G401.6 (cell line): ENCODE data around the gene DBNDD2.

ENCODE experiments used
- FAIRE-seq: peaks from 2 replicates; lab custom pipeline; 2012; peaks lifted over from hg19 to GRCh38; lab: Jason Lieb, UNC

The DBNDD2 gene

DNA sequence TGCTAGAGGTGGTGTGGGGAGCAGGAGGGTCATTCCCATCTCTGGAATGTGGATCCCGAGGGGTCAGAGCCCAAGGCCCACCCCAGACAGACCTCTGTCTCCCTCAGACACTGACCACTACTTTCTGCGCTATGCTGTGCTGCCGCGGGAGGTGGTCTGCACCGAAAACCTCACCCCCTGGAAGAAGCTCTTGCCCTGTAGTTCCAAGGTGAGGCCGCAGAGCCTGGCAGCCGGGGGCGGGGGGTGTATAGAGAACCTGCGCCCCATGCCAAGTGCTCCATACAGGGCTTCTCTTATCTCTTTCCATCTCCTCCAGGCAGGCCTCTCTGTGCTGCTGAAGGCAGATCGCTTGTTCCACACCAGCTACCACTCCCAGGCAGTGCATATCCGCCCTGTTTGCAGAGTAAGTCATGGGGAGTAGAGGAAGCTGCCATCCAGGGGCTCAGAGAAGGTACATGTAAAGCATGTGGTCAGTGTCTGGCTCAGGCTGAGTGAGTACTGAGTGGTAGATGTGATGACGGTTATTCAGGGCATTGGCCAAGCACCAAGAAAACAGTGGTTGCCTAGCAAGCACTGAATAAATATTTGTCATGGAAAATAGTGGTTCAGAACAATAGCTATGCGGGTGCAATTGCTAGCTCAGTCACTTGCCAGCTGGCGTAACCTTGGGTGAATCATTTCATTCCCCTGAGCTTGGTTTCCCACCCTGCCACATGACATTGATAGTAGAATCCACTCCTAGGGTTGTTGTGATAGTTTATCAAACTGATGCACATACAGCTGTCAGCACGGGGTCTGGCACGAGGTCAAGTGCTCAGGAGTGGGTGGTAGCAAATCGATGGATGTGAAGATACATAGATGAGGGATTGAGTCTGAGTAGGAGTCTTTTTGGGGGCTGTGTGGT is 11.4 kb downstream of the DBNDD2 start:
- no peak for FAIRE-seq

- no peak for FAIRE-seq
These were observed 12.0 kb downstream of the DBNDD2 start for GRCh38 chr20:45420125-45420524.

DNA sequence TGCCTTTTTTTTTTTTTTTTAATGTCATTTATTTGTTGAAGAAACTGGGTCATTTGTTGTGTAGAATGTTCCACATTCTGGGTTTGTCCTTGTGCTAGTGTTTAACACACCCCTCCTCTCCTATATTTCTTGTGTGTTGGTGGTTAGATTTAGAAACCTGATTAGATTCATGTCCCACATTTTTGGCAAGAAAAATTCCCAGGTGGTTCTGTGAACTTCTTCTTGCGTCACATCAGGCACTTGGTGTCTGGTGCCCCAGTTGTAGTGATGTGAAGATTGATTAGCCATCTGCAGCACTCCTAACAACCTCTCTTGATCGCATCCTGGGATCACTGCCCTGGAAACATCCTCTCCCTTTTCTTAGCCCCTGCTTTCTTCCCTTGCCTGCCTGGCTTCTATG is 15.6 kb downstream of the DBNDD2 start:
- no peak for FAIRE-seq

DNA sequence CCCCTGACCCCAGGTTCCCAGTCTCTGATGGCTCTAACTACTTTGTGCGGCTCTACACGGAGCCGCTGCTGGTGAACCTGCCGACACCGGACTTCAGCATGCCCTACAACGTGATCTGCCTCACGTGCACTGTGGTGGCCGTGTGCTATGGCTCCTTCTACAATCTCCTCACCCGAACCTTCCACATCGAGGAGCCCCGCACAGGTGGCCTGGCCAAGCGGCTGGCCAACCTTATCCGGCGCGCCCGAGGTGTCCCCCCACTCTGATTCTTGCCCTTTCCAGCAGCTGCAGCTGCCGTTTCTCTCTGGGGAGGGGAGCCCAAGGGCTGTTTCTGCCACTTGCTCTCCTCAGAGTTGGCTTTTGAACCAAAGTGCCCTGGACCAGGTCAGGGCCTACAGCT is 17.5 kb downstream of the DBNDD2 start:
- FAIRE-seq: no peak

DNA sequence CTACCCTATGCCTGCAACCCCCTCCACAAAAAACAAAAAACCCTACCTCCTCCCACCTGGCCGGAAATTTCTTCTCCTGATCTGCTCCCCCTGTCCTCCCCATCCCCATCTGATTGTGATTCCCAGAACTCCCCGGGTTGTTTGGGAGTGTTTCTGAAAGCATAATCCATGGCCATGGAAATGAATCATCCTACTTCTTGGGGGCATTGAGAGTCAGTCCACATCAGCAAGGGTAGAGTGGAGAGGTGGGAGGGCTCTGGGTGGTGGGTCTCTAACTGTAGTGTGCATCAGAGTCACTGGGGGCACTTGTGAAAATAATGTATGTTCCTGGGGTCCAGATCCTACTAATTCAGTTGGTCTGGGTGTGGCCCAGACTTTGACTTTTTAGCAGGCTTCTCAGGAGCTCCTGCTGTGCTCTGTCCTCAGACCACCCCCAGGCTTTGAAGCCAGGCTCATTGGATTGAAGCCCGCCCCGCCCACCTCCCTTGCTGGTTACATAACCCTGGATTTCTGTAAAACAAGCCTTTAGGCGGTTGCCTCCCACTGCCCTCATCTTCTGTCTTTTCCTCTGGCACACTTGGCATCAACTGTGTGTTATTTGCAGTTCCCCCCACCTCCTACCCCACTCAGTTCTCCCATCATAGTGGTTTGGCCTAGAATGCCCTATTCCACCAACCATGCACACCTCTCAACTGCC is 18.4 kb downstream of the DBNDD2 start:
- FAIRE-seq: no peak

GRCh38 chr20:45427236-45428149 is 19.4 kb downstream of the DBNDD2 start:
- no peak for FAIRE-seq

DNA sequence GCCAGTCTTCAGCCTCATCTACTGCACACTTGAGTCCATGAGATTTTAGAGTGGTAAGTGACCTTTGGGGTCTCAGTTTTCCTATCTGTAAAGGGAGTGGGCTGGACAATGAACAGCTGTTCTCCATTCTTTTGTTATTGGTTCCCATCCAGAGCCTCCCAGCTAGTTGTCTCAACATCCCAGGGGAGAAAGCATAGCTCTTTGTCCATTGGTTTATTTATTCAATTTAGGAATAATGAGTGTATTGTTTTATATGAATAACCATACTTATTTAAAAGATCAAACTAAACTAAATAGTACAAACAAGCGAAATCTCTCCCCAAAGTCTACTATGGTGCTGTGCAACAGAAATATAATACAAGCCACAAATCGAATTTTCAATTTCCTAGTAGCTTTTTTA is 21.5 kb downstream of the DBNDD2 start:
- FAIRE-seq: no peak

GRCh38 chr20:45432294-45432693 is 24.2 kb downstream of the DBNDD2 start:
- FAIRE-seq: no peak

- FAIRE-seq: no peak
These were observed 25.2 kb downstream of the DBNDD2 start for GRCh38 chr20:45433316-45433715.

DNA sequence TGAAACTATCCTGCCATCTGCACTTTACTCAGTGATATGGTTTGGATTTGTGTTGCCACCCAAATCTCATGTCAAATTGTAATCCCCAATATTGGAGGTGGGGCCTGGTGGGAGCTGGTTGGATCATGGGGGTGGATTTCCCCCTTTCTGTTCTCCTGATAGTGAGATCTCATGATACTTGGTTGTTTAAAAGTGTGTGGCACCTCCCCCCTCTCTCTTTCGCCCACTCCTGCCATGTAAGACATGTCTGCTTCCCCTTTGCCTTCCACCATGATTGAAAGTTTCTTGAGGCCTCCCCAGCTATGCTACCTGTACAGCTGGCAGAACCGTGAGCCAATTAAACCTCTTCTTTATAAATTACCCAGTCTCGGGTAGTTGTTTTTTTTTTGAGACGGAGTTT is 25.9 kb downstream of the DBNDD2 start:
- FAIRE-seq: no peak

DNA sequence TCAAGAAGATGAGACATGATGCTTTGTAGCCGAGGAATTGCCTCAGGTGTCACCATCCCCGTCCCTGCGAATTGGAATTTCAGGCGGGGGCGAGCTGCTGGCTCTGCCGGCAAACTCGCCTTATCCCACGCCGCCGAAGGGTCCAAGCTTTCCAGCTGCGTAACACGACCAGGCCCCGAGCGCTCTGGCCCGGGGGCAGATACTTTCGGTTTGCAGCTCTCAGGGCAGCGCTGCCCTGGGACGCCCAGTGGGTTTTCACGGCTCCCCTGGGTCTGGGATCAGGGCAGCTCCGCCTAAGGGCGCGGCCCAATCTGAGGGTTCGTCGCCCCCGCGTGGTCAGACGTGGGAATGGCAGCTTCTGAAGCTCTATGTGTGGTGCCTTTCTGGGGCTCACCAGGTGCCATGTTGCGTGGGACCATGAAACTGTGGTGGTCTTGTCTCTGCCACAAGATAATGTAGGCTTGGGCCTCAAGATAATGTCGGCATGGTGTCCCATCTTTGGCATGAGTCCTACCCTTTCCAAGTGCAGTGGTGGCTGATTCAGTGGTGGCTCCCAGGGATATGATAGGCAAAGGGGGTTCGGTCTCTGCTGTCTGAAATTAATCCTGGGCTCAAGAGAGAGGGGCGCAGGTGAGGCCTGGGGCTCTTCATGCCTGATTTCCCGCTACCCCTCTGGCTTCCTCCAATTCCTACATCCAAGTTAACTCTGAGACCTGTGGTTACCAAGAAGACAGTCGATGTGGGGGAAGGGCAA is 28.8 kb downstream of the DBNDD2 start:
- FAIRE-seq: peak; percentile 6

DNA sequence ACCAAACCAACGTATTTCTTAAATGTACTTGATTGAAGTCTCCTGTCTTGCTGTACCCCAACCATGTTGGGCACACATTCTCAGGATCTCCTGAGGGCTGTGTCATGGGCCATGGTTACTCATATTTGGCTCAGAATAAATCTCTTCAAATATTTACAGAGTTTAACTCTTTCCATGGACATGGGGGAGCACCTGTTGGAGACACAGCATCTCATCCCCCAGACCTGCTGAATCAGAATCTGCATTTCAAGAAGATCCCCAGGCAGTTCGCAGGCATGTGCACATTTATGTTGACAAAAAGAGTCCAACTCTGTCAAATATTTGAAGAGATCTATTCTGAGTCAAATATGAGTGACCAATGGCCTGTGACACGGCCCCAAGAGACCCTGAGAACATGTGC is 32.3 kb downstream of the DBNDD2 start:
- no peak for FAIRE-seq

DNA sequence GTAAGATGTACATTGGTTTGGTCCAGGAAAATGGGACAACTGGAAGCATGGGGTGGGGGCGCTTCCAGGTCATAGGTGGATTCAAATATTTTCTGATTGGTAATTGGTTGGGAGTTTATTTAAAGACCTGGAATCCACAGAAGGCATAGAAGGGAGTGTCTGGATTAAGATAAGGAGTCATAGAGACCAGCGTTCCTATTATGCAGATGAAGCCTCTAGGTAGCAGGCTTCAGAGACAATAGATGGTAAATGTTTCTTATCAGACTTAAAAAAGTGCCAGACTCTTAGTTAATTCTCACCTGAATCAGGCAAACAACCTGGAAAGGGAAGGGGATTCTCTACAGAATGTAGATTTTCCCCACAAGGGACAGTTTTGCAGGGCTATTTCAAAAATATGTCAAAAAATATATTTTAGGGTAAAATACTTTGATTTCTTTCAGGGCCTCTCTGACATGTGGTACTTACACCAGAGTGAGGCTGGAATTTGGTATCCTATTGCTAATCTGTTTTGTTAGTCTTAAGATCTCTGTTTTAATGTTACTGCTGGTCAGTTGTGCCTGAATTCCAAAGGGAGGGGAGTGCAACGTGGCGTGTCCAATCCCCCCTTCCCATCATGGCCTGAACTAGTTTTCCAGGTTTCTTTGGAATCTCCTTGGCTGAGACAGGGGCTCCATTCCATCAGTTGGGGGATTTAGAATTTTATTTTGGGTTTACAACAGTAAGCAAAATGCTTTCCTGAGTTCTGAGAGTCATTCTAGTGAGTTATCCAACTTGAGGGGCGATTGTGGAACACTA is 33.0 kb downstream of the DBNDD2 start:
- FAIRE-seq: no peak

DNA sequence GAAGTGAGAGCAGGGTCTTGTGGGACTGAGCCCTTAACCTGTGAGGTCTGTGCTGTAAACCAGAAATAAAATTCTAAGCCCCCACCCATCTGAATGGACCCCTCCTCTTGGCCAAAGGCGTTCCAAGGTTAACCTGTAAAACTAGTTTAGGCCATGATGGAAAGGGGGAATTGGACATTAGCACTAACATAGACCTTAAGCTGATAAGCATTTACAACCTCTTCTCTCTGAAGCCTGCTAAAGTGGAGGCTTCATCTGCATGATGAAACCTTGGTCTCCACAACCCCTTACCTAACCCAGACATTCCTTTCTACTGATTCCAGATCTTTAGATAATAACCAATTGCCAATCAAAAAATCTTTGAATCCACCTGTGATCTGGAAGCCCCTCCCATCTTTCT is 33.7 kb downstream of the DBNDD2 start:
- FAIRE-seq: no peak

DNA sequence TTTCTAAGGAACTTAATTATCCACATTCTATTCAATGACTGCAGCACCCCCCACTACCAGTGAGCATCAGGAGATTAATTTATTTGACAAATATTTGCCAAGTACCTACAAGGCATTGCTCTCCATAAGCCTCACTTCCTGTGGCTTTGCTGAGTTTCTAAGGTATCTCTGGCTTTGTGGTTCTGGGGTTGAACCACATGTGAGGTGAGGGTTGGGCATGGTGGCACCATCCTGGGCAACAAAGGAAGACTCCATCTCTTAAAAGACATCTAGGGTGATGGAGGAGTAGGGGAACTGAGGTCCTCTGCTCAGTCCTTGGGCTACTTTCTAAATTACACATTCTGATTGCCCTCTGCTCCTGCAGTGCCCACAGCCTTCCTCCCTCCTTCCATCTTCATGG is 36.0 kb downstream of the DBNDD2 start:
- no peak for FAIRE-seq

DNA sequence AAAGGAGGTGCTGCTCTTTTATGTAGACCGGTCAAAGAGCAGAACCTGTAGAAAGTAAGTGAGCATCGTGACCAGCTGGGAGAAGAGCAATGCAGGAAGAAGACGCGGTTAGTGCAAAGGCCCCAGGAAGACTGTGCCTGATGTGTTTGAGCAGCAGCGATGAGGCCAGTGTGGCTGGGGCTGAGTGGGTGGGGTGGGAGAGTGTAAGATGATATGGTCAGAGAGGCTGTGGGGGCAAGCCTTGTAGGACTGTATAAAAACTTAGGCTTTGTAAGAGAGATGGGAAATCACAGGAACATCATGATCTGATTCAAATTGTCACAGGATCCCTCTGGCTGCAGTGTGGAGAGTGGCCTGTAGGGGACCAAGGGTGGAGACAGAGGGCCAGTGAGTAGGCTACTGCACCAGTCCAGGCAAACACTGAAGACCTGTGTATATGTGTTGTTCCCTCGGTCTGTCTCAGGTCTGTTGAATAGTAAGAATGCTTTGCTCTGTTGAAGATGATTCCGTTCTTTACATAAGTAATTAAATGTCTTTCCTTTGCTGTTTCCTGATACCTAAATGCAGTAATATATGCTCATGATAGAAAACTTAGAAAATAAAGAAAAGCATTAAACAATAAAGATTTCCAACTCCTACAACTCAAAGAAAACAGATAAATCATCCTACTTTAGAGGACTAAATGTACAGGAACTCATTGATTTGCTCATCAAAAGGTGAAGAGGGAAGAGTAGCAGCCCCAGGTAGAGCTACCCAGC is 37.9 kb downstream of the DBNDD2 start:
- peak; percentile 15 for FAIRE-seq

GRCh38 chr20:45448270-45448669 is 40.2 kb downstream of the DBNDD2 start:
- no peak for FAIRE-seq

DNA sequence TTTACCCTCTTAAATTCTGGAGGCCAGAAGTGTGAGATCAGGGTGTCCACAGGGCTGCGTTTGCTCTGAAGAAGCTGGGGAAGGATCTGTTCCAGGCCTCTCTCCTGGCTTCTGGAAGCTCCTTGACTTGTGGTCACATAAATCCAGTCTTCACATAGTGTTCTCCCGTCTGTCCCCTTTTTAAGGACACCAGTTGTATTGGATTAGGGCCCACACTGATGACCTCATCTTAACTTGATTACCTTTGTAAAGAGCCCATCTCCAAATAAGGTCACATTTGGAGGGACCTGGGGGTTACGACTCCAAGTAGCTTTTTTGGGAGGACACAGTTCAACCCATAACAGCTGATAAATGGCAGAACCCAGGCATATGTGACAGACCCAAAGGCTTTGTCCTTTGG is 41.4 kb downstream of the DBNDD2 start:
- FAIRE-seq: no peak

DNA sequence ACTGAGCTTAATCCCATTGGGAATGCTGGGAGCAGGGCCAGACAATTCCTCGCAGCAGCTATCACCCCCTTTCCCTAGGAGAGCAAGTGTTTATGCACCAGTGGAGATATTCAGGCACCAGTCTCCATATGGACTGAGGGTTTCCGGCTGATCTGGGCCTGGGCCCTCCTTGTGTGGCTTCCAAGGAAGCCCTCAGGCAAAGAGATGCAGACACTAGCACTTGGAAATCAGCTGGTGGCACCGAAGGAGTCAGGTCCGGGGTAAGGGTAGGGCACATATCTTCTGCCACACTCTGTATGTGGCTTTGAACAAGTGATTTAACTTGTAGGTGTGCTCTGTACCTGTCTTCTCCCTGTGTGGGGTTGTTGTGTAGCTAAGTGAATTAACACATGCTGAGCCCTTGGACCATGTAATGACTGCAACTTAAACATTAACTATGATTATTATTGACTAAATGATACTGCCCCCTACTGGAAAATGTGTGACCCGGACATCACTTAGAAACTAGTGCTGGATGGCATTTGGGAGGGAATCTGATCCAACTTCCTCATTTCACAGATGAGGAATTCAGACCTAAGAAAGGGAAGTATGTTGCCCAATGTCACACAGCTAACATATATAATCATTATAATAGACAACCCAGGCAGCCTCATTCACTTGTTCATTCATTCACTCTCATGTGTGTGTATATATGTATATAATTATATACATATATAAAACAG is 42.2 kb downstream of the DBNDD2 start:
- FAIRE-seq: peak; percentile 40

- no peak for FAIRE-seq
These were observed 44.1 kb downstream of the DBNDD2 start for GRCh38 chr20:45452238-45452637.
